GM12864 (cell line): ENCODE results near the gene PGC.
A peak's percentile ranks its signal among the peaks of the same experiment; 100 is the strongest.

ENCODE experiments used
- DNase-seq: peaks from one replicate; pipeline ENCODE4 v3.0.0-alpha.2; 2011; ENCODE audit warnings: low read depth
- H3K4me3 ChIP-seq: 2 replicates; pipeline ENCODE4 v1.5.1; 2011; ENCODE audit warnings: mild to moderate bottlenecking, low read depth, low read length, control low read depth
- TF ChIP-seq, protein P1 (sequence below): IDR thresholded peaks from 2 replicates; pipeline ENCODE4 v1.5.1; 2011; ENCODE audit warnings: low read depth, mild to moderate bottlenecking, moderate library complexity, low read length, control low read depth, inconsistent platforms; ENCODE audit errors: missing control alignments

PGC gene

GRCh38 chr6:41747256-41748101, at the start of gene PGC:
Gene PGC, minus strand, starts transcription at chr6:41747397. Its CDS starts 63 bp downstream, at chr6:41747334.
- H3K4me3 ChIP-seq = no peak within 1 kb of the TSS
- no peak for DNase-seq
- TF ChIP-seq, protein P1, sequence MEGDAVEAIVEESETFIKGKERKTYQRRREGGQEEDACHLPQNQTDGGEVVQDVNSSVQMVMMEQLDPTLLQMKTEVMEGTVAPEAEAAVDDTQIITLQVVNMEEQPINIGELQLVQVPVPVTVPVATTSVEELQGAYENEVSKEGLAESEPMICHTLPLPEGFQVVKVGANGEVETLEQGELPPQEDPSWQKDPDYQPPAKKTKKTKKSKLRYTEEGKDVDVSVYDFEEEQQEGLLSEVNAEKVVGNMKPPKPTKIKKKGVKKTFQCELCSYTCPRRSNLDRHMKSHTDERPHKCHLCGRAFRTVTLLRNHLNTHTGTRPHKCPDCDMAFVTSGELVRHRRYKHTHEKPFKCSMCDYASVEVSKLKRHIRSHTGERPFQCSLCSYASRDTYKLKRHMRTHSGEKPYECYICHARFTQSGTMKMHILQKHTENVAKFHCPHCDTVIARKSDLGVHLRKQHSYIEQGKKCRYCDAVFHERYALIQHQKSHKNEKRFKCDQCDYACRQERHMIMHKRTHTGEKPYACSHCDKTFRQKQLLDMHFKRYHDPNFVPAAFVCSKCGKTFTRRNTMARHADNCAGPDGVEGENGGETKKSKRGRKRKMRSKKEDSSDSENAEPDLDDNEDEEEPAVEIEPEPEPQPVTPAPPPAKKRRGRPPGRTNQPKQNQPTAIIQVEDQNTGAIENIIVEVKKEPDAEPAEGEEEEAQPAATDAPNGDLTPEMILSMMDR = no peak

DNA sequence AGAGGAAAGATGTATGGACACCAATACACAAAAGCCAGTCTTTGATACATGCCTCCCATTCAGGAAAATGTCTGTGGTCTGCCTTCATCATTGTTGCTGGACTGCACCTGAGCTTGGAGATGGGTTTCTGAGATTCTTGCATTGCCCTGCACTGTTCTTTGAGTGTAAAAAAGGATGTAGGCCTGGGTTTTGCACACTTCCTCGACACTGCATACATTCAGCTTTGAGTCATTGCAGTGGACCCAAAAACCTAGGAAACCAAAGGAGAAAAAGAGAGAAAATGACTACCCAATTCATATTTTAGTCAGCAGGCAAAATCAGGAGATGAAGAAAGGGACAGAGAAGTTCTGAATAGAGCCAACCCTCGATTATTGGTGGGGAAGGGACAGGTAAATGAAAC, 49.3 kb upstream of the PGC start:
- TF ChIP-seq, protein P1 = no peak

DNA sequence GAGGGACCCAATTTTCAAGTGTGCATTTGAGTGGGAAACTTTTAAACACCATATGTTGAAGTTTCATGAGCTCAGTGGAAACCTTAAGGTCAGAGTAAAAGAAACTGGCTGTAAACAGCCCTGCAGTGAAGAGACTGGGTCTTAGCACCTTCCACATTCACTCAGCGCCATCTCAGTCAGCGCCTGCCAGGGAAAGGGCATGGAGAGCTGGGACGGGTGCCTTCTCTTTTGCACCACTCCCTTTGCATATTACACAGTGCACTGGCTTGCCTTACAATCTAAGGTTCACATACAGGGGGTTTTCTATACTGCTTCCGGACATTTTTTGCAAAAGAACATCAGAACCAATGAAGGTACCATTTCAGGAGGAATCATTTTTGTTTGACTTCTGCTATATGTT, 44.8 kb upstream of the PGC start:
- no peak overlapping the region for H3K4me3 ChIP-seq

More for the DNA sequence above, 49.3 kb upstream of the PGC start:
- H3K4me3 ChIP-seq = no peak overlapping the region
- DNase-seq = no peak

DNA sequence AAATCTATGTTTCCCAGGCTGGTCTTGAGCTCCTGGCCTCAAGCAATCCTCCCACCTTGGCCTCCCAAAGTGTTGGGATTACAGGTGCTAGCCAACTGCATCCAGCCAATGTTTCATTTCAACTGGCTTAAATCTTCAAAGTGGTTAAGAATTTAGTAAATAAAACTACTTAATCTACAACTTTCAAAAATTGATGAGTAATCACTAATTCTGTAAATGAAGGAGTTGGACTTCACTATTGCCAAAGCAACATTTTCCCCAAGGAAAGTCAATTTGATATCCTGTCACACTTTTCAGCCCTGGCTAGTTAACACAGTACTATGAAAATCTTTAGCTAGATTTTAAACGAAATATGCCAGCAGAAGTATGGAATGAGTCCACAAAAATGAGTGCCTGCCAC, 44.1 kb upstream of the PGC start:
- TF ChIP-seq, protein P1 = no peak
- DNase-seq = no peak
- H3K4me3 ChIP-seq = no peak overlapping the region

More for the DNA sequence above, 44.8 kb upstream of the PGC start:
- TF ChIP-seq, protein P1 = no peak
- DNase-seq = no peak

GRCh38 chr6:41790045-41790444, 42.8 kb upstream of the PGC start:
- no peak for DNase-seq
- TF ChIP-seq, protein P1 = no peak
- H3K4me3 ChIP-seq = no peak overlapping the region

DNA sequence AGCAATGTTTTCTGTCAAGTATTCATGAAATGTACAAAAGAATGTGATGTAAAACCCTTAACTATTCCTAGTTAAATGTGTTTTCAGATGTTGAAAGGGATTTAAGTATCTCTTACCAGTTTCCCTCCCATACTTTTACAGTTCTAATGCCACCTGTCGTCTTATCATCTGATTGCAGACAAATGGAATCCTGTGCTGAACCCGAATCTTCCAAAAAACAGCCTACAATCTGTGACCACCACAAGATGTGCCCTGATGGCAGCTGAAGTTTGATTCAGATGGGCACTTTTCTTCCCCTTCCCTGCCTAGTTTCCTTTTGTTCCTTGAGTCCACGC, 42.2 kb upstream of the PGC start:
- no peak overlapping the region for H3K4me3 ChIP-seq
- DNase-seq = no peak
- TF ChIP-seq, protein P1 = no peak

DNA sequence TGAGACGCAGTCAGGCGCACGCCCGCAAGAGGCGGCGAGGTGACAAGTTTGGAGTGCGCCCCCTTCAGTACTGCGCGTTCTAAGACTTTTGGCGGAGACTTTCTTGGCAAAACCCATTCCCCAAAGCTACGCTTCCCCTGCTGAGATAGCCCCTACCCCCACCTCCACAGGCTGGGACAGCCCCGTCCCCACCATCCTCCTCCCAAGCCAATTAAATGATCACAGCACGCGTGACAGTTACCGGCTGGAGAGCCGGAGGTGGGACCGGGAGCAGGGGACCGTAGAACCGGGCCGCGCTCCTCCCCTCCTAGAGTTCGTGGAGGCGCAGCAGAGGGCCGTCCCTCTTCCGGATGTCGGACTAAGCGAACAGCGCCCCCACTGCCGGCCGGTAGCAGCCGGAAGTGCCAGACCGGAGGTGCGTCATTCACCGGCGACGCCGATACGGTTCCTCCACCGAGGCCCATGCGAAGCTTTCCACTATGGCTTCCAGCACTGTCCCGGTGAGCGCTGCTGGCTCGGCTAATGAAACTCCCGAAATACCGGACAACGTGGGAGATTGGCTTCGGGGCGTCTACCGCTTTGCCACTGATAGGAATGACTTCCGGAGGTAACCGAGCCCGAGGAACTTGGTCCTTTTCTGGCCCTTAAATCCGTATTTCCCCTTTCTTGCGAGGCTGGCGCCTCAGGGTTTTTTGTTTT, 40.2 kb upstream of the PGC start, which contains the start of gene TOMM6:
Gene TOMM6, plus strand, starts transcription at position 476 of the 699 bp plus-strand sequence. Its CDS starts 4 bp downstream, at position 480.
- TF ChIP-seq, protein P1 = peak; percentile 84
- peak; percentile 85 for DNase-seq
- peak within 1 kb of the TSS; percentile 98 for H3K4me3 ChIP-seq
